GM12892 (cell line): ENCODE results near the gene SRPX.

Experiments
- POLR2A ChIP-seq: IDR thresholded peaks from 2 replicates; pipeline ENCODE4 v1.6.1; 2011; ENCODE audit warnings: low read depth, low read length, control low read depth
- POLR2AphosphoS5 ChIP-seq: IDR thresholded peaks from 2 replicates; pipeline ENCODE4 v1.6.1; 2011; ENCODE audit warnings: low read depth, low read length, control low read depth

GRCh38 chrX:38103857-38104812 is 116.5 kb downstream of the SRPX start:
- TF ChIP-seq POLR2A: no peak
- no peak for TF ChIP-seq POLR2AphosphoS5
